ENCODE results near the gene NEURL2.

The NEURL2 gene

DNA sequence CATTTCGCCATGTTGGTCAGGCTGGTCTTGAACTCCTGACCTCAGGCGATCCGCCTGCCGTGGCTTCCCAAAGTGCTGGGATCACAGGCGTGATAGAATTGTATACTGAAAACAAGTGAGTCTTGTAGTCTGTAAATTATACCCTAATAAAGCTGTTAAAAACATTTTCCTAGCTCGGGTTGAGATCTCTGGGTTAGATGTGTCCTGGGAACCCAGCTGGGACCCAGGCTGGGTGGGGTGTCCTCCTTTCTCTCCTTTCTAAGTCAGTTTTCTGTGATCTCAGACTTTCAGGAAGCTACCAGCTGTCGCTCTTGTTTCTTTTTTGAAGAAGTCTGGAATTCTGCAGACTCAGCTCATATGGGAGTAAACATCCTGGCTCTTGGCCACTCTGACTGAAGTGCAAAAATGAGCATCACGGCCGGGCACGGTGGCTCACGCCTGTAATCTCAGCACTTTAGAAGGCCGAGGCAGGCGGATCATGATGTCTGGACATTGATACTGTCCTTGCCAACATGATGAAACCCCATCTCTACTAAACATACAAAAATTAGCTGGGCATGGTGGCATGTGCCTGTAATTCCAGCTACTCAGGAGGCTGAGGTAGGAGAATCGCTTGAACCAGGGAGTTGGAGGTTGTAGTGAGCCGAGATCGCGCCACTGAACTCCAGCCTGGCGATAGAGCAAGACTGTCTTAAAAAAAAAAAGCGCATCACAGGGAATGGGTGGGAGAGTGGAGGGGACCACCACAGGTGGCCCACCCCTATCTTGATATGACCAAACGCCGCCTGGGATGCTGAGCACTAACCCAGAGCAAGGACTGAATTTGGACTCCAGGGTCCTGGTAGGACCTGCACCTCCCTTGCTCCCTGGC is 33.6 kb upstream of the NEURL2 start:
- DNase-seq: peak in 2 of 42 donors; percentile 18 to 38
- intact Hi-C loops (cut with DNase I): no loop called here

DNA sequence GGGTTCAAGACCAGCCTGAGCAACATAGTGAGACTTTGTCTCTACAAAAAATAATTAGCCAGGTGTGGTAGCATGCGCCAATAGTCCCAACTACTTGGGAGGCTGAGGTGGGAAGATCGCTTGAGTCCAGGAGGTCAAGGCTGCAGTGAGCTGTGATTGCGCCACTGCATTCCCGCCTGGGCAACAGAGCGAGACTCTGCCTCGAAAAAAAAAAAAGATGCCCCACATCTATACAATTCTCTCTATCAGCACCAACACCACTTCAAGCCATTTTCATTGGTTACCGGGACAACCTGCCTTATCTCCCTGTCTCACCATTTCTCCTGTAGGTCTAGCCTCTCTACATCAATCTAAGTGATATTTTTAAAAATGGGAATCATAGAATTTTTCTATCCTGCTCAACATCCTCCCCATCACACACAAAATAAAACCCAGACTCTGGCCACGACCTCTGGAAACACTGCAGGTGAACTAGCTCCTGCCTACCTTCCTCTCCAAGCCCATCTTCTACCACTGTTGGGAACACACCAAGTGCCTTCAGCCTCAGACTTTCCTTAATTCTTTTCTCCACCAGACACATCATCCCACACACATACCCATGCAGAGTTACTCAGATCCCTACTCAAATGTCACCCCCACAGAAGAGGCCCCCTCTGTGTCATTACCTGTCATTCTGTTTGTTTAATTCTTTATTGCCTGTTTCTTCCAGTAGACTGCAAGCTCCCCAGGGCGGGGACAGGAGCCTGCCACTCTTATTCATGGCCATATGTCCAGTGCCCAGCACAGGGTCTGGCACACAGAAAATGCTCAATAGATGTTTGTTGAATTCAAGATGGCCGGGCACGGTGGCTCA is 30.6 kb upstream of the NEURL2 start:
- DNase-seq: no peak
- intact Hi-C loops (cut with DNase I): no loop called here

DNA sequence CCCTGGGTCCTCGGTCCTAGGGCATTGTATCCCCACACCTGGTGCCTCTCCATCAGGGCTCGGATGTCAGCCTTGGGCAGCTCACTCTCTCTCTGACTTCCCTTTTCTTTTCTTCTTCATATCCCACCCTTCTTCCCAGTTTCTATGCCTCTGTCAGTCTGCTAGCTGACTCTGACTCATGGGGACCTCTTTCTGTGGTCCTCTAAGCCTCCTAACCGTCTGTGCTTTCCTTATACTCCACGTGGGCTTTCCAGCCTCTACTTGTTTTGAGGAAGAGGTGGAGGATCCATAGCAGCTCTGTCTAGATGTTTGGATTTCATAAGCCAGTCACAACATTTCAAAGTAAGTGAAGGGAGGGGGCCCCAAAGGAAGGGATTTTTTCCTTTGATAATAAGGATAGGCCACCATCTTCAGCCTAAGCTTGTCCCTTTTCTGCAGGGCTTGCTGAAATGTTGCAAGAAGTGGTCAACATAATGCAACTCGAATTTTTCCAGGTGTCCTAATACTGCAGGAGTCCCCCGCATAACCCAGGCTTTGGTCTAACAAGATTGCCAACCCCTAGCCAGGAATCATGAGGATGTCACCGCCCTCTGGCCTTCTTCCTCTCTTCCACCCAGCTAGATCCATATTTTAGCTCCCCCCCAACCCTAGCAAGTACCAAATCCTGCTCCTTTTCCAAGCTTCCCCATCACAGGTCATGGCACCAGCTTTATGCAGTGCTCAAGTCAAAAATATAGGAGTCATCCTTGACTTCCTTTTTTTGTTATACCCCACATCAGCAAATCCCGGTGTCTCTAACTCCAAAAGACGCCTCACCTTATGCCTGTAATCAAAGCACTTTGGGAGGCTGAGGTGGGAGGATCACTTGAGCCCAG is 29.7 kb upstream of the NEURL2 start:
- intact Hi-C loops (cut with DNase I): no loop called here
- no peak for DNase-seq

DNA sequence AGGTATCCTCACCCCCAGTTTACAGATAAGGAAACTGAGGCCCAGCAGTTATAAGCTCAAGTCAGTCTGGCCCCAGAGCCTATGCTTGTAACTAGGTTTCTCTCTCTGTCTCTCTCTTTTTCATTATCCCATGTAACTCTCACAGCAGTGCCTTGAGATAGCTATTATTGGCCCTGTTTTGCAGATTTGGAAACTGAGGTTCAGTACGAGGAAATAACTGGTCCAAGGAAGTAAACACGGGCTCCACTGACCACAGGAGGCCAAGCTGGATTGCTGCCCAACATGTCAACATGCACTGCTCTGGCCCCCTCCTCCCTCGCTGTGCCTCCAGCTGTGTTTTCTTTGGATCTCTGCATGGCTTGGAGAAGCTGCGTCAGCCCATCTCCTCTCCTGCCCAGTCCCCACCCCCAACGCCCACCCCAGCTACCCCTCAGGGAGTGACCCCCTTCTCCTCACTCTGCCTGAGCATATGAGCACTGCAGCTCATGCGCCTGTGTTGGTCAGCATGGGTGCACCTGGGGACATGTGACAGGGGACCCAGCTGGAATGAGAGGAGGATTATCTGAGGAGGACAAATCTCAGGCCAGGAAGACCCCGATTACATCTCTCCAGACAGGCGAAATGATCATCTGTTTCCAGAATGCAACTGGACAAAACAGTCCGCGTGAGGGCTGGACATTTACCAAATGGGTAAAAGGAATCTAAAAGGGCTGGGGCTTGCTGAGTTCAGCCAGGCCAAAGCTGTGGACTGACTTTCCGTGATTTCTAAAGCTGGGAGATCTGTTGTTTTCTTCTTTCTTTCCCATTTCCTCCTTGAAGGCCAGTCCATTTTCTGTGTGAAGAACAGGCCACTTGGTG is 28.8 kb upstream of the NEURL2 start:
- intact Hi-C loops (cut with DNase I): no loop called here
- DNase-seq: peak in 1 of 42 donors; percentile 8

DNA sequence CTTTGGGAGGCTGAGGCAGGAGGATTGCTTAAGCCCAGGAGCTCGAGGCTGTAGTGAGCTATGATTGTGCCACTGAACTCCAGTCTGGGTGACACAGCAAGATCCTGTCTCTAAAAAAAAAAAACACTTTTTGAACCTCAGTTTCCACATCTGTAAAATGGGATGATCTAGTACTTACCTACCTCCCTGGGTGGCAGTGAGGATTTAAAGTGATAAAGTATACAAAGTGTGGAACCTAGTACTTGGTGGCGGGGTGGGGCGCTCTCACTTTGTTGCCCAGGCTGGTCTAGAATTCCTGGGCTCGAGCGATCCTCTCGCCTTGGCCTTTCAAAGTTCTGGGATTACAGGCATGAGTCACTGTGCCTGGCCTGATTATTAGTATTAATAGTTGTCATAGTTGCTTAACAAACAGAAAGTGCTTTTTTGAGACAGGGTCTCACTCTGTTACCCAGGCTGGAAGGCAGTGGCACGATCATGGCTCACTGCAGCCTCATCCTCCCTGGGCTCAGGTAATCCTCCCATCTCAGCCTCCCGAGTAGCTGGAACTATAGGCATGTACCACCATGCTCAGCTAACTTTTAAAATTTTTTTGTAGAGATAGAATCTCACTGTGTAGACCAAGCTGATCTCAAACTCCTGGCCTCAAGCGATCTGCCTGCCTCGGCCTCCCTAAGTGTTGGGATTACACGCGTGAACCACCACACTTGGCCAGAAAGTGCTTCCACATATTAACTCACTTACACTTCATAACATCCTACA is 27.9 kb upstream of the NEURL2 start:
- no peak for DNase-seq
- intact Hi-C loops (cut with DNase I): no loop called here

DNA sequence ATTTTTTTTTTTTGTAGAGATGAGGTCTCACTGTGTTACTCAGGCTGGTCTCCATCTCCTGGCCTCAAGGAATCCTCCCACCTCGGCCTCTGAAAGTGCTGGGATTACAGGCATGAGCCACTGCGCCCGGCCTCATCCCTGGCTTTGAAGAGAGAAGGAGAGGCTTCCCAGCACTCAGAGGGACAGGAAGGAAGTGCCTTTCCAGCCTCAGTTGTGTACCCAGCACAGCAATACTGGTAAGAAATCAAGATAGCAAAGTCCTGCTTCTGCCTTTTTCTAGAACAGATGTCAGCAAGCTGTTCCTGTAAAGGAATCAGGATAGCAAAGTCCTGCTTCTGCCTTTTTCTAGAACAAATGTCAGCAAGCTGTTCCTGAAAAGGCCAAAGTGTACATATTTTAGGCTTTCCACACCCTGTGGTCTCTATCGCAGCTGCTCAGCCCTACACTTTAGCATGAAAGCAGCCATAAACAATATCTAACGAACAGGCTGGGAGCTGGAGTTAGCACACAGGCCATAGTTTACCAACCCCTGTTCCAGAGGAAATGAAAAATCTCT is 27.3 kb upstream of the NEURL2 start:
- no peak for DNase-seq
- intact Hi-C loops (cut with DNase I): no loop called here

DNA sequence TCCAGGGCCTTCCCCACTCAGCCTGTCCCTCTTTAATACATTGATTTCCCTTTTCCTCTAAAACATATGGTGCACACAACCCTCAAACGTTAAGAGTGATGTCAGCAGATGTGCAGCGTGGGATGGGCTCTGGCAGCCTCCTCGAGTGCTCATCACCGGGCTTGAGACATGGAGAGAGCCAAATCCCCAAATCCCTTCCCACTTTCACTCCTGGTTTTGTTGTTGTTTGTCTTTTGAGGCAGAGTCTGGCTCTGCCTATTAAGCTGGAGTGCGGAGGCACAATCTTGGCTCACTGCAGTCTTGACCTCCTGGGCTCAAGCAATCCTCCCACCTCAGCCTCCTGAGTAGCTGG is 26.8 kb upstream of the NEURL2 start:
- DNase-seq: no peak
- intact Hi-C loops (cut with DNase I): no loop called here

DNA sequence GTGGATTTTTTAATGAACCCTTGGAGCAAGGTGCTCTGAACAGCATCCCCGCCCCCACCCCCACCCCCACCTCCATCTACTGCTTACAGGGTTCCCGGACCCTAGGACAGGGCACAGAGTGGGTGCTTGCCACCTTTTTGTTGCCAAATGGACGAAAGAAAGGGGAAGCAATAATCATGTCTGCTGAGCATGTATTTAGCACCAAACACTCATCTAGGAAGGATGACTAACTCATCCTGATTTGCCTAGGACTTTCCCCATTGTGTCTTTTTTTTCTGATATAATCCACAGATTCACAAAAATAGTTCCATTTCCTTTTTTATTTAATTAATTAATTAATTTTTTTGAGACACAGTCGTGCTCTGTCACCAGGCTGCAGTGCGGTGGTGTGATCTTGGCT is 22.1 kb upstream of the NEURL2 start:
- intact Hi-C loops (cut with DNase I): no loop called here
- DNase-seq: no peak

DNA sequence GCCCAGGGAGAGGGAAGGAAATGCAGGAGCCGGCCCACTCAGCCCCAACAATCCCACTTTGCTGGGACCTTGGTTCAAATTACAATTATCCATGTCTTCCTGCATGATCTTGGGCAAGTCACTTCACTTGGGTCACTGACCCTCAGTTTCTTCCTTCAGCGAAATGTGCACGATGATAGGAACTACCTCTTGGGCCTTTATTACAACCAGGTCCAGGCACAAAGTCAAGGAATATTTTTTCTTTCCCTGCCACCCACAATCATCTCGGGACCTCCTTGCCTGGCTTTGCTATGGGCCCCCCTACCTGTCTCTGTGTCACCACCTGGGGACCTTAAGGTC is 21.3 kb upstream of the NEURL2 start:
- no peak for DNase-seq
- intact Hi-C loops (cut with DNase I): no loop called here

DNA sequence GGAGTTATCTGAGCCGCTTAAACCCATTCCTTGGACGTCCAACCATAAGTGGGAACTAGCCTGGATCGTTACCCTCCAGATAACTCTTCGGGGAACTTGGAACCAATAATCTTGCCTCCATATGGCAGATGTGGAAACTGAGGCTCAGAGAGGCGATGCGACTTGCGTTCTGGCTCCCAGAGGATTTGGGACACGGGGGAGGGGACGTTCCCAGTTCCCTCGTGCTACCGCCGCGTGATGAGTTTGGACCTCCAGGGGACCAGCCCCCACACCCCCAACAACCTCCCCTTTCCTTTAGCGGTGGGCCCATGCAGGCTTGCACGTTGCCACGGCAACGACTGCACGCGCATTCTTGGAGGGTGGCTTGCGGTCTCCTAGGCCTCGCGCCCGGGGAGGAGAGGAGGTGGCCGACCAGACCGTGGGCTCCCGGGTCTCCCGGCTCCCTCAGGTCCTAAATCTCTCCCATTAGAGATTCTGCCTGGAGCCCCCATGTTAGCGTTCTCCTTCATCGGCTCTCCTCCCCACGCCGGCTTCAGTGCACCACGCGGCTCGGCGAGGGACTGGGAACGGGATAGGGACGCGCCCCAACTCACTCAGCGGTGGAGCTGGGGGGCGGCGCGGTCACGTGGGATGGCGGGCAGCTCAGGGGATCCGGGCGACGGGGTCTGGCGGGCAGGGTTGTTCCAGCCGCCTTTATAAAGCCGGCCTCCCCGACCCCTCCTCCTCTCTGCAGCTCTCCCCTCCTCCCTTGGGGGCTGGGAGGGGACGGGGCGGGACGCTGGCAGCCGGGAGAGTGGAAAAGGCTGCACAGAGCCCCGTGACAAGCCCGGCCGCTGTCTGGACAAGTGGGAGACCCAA is 20.7 kb upstream of the NEURL2 start, which contains the start of gene PLTP:
Gene PLTP (minus strand): TSS at position 670 of the 858 bp plus-strand sequence. CDS start 703 bp downstream, outside the sequence.
- peak in 41 of 42 donors; percentile 18 to 82 (median 66) for DNase-seq

DNA sequence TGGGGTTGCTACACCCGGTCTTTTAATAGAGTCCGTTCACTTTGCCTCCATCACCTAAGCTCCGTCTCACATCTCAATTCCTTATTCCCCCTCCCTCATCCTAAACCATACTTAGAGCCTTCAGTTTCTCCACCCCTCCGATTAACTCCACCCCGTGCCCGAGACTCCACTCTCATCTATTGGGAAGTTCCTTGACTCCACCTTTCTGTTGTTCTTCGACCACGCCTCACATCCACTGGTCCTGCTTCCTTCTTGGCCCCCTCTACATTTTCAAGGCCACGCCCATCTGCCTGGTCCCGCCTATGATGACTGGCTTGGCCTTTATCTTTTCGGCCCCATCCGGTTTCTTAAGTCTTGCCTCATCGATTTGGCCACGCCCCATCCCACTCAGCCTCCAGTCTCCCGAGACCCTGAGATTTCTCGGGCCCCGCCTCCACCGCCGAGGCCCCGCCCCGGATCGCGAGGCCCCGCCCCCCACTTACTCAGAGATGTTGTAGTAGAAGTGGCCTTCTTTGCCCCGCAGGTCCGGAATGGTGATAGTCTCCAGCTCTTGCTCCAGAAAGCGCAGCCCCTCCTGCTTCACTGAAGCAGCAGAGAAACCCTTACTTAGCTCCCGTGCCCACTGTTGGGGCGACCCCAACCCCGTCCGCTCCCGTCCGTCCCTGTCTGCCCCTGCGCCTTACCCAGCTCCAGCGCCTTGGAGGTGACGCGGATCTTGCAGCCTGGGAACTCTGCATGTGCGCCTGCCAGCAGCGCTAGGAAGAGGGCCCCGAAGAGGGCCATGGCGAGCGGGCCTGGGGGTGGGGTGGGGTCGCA is 19.9 kb upstream of the NEURL2 start:
- peak; percentile 69 to 95 (median 85) for DNase-seq
- intact Hi-C loops (cut with DNase I): no loop called here

More for the DNA sequence above, 20.7 kb upstream of the NEURL2 start, which contains the start of gene PLTP:
- intact Hi-C loops (cut with DNase I): no loop called here

DNA sequence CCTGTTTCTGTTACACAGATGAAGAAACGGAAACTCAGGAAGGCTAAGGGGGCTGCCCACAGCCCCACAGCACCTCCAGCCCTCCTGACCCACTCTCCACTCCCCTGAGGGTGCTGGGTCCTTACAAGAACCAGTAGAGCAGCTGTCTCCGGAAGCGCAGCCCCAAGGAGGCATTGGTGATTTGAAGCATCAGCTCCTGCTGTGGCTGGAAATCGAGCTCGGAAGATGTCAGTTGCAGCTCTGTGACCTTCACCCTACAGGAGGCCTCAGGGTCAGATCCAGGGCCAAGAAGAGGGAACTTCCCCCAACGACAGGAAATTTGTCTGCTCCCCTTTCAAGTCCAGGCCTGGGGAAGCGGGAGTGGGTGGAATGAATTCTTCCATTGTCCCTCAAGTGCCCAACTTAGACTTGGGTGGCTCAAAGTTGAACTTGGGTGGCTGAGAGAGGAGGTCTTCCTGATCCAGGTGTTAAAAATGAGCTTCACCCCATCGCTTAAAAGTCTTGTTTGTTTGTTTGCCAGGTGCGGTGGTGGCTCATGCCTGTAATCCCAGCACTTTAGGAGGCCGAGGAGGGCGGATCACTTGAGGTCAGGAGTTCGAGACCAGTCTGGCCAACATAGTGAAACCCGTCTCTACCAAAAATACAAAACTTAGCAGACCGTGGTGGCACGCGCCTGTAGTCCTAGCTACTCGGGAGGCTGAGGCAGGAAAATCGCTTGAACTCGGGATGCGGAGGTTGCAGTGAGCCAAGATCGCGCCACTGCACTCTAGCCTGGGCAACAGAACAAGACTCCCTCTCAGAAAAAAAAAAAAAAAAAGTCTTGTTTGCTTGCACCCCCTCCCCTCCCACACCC is 19.0 kb upstream of the NEURL2 start:
- intact Hi-C loops (cut with DNase I): no loop called here
- DNase-seq: no peak

DNA sequence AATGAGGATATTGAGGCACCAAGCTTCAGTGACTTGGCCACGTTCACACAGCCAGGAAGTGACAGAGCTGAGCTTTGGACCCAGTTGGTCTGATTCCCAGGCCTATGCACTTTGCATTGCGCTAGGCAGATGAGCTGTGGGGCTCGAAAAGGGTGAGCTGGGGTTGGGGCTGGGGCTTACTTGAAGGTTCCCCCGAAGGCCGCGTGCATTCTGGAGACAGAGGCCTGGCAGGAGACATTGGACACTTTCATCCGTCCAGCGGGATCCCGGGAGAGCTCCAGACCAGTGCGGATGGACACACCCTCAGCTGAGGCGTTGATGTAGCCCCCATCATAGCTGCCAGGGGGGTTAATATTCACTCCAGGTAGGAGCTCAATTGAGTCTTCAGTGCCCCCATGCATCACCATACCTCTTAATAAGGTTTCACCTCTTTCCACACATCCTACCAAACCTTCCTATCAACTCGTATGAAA is 18.4 kb upstream of the NEURL2 start:
- intact Hi-C loops (cut with DNase I): no loop called here
- DNase-seq: no peak

DNA sequence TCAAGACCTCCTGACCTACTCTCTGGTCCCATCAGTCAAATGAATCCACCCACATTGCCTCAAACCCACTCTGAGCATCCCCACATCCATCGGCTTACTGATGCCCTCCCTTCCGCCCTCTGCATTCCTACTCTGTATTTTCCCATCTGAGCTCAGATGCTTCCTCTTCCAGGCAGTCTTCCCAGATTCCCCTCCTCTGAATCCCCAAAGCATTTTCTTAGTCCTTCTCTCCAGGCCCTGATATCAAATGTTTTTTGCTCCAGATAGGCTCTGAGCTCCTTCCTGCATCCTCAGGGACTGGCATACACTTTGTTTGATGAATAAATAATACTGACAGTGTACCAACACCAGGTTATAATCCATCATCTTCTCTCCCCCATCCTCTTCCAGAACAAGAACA is 17.1 kb upstream of the NEURL2 start:
- intact Hi-C loops (cut with DNase I): no loop called here

More for the DNA sequence above, 17.1 kb upstream of the NEURL2 start:
- no peak for DNase-seq

Data from head of caudate nucleus (tissue), 42 donors.